ENCODE results near the gene MGLL. TPM values are rescaled to one million over a fixed set of nuclear protein-coding genes. Genes with fewer than 3 reads are reported as not detected.

The MGLL gene
- total and polyA plus RNA-seq, 9 of the 15 experiments (the other 6 are each of a cell fraction or from before 2014, with no cell fraction given): 0.12 to 0.32 (median 0.18) TPM; not detected in 6

- no peak for TF ChIP-seq CREB1 (IDR thresholded peaks at IDR 0.05)
- no peak for TF ChIP-seq CREB1 (CRISPR knock-in tag; IDR thresholded peaks at IDR 0.05)
- no peak for TF ChIP-seq PRMT5 (CRISPR knock-in tag; IDR thresholded peaks at IDR 0.05)
- TF ChIP-seq RBM34 (IDR thresholded peaks at IDR 0.05; ENCODE audit: borderline replicate concordance, insufficient read depth, low read length): no peak
- no peak for TF ChIP-seq TEAD1 (CRISPR knock-in tag; IDR thresholded peaks at IDR 0.05)
- no peak for TF ChIP-seq ETV6 (IDR thresholded peaks at IDR 0.05; ENCODE audit: borderline replicate concordance in 1 of 2, low read depth in 2 of 2, low read length in 1 of 2)
- TF ChIP-seq ETV6 (CRISPR knock-in tag; IDR thresholded peaks at IDR 0.05; ENCODE audit: borderline replicate concordance): no peak
- no peak for TF ChIP-seq TOE1 (IDR thresholded peaks at IDR 0.05; ENCODE audit: borderline replicate concordance)
- no peak for TF ChIP-seq TOE1 (CRISPR knock-in tag; IDR thresholded peaks at IDR 0.05; ENCODE audit: borderline replicate concordance, low read depth)
- no peak for TF ChIP-seq RUNX1 (IDR thresholded peaks at IDR 0.05; ENCODE audit: low read depth)
Observed at GRCh38 chr3:127846576-127846975, 24.3 kb upstream of the MGLL start (continued).

GRCh38 chr3:127844326-127844942 is 22.1 kb upstream of the MGLL start:
- no peak overlapping the region for H3K4me3 ChIP-seq
- ATAC-seq (no peak), DNase-seq (ENCODE audit: extremely low read depth in 1 of 4, low spot score in 3 of 4) (no peak), FAIRE-seq (no peak)
- no peak overlapping the region for H3K27ac ChIP-seq (ENCODE audit: extremely low read depth, low read depth, low read length)
- BruUV-seq (replicated peaks): no TSS peak
- no peaks in the 10 kb centered on the region for H3K9me3 ChIP-seq (replicated peaks; ENCODE audit: control insufficient read depth, insufficient read depth, low read depth, low read length)
- H4K20me1 ChIP-seq (replicated peaks; ENCODE audit: control insufficient read depth, insufficient read depth, low read length): no peaks in the 10 kb centered on the region
- H3K9me1 ChIP-seq (ENCODE audit: control insufficient read depth, insufficient read depth, low read length): no peaks in the 10 kb centered on the region
- intact Hi-C loops (cut with micrococcal nuclease) (no loop called here), in situ Hi-C loops (cut with MboI) (no loop called here)
- CTCF ChIA-PET (ENCODE audit: low intra/inter-chr PET ratio): no interaction called here
- H3K79me2 ChIP-seq (ENCODE audit: control insufficient read depth, insufficient read depth, low read length): no peaks in the 10 kb centered on the region
- POLR2A ChIA-PET: no interaction called here
- 0% methylated on average over 6 of the region's 6 CpGs for WGBS (ENCODE audit: insufficient coverage, low coverage, missing lambda C conversion rate)
- peaks cover 6 to 31% of the 10 kb centered on the region in 2 experiments; a peak in 4 of 5 replicates for H3K27me3 ChIP-seq (ENCODE audit: control insufficient read depth in 2 of 2, insufficient read depth in 2 of 2, low read length in 2 of 2)
- H2AFZ ChIP-seq (ENCODE audit: low read depth, low read length): no peak overlapping the region
- no peaks in the 10 kb centered on the region for H3K36me3 ChIP-seq (ENCODE audit: control insufficient read depth, insufficient read depth, low read length)
- H3K4me2 ChIP-seq (ENCODE audit: insufficient read depth, low read length): no peak overlapping the region
- H3K9ac ChIP-seq (ENCODE audit: insufficient read depth in 1 of 2, low read depth in 2 of 2, low read length in 2 of 2): no peak overlapping the region
- H3K4me1 ChIP-seq (replicated peaks in 1 of 2; ENCODE audit: control insufficient read depth in 2 of 2, insufficient read depth in 2 of 2, low read length in 2 of 2): no peaks in the 10 kb centered on the region
- TF ChIP-seq BACH1 (tag; IDR thresholded peaks at IDR 0.05) (no peak), ZBTB40 (IDR thresholded peaks at IDR 0.05) (no peak), ZBTB40 (CRISPR knock-in tag; IDR thresholded peaks at IDR 0.05) (no peak)
